Sigmoid colon (tissue), 7 donors: Measurements from ENCODE around the gene GTF3C5. TPM values are rescaled to one million over a fixed set of nuclear protein-coding genes. Genes with fewer than 3 reads are reported as not detected.

ENCODE experiments used
- DNase-seq: peaks from one replicate; pipeline ENCODE4 v3.0.0-alpha.2; 2019
- H3K27ac ChIP-seq, 4 donors: fragments of 200-600 bp; sonication (generic); one replicate each; pipeline ENCODE4 v1.5.1; 2016 to 2019; ENCODE audit warnings: mild to moderate bottlenecking in 1 of 4
- H3K27me3 ChIP-seq, 3 donors: fragments of 200-600 bp; sonication (generic); one replicate each; pipeline ENCODE4 v1.5.1; 2019; ENCODE audit warnings: mild to moderate bottlenecking in 1 of 3
- H3K36me3 ChIP-seq, 4 donors: fragments of 200-600 bp; sonication (generic); one replicate each; pipeline ENCODE4 v1.5.1; 2016 to 2019
- H3K4me1 ChIP-seq, 4 donors: fragments of 200-600 bp; sonication (generic); one replicate each; pipeline ENCODE4 v1.5.1; 2017 to 2019
- H3K4me3 ChIP-seq, 4 donors: fragments of 200-600 bp; sonication (generic); one replicate each; pipeline ENCODE4 v1.5.1; 2017 to 2019; ENCODE audit warnings: mild to moderate bottlenecking in 2 of 4, moderate library complexity in 1 of 4
- H3K9me3 ChIP-seq, 4 donors: fragments of 200-600 bp in 3 of 4; sonication (generic) in 3 of 4; one replicate each; pipeline versions ENCODE4 v1.5.1 to v1.6.1; 2013 to 2019
- CTCF ChIP-seq, 4 experiments: fragments of 450-650 bp in 3 of 4; fragments of 200-600 bp in 1 of 4; IDR thresholded peaks; one replicate each; pipeline ENCODE4 v1.5.1; 2016 to 2019; ENCODE audit warnings: antibody characterized with exemption in 4 of 4, mild to moderate bottlenecking in 3 of 4, moderate library complexity in 2 of 4
- EP300 ChIP-seq, 4 donors: sonication (generic); formaldehyde crosslinking; IDR thresholded peaks; one replicate each; pipeline ENCODE4 v1.6.1; 2017; ENCODE audit warnings: antibody characterized with exemption in 4 of 4
- POLR2A ChIP-seq, 2 donors: fragments of 450-650 bp; IDR thresholded peaks; one replicate each; pipeline ENCODE4 v1.6.1; 2016; ENCODE audit warnings: antibody characterized with exemption in 2 of 2, mild to moderate bottlenecking in 2 of 2, moderate library complexity in 2 of 2
- POLR2AphosphoS5 ChIP-seq, 4 donors: sonication (generic); formaldehyde crosslinking; IDR thresholded peaks; one replicate each; pipeline ENCODE4 v1.6.1; 2017; ENCODE audit warnings: antibody characterized with exemption in 4 of 4
- WGBS, 2 donors: extraction: QIAGEN DNeasy Blood & Tissue Kit; methylation state at CpG; one replicate each; pipeline ENCODE4 v1.1.7; 2013; 5-methylcytosine and 5-hydroxymethylcytosine counted together
- intact Hi-C: fragments of 100-400 bp; cut with DNase I; formaldehyde crosslinking; loops from one replicate; pipeline ENCODE4 v1.15.1; 2023
- polyA plus RNA-seq, 3 donors: library from polyadenylated mRNA; stranded (reverse); fragments of 200-250 nt; gene quantifications; one replicate each; pipeline ENCODE4 v1.2.3, GENCODE V29; 2013
- total RNA-seq, 4 donors: library from RNA; depleted of rRNA; stranded (reverse); fragments of >200 nt; gene quantifications; one replicate each; pipeline ENCODE4 v1.1.0, GENCODE V29; 2016
- donor health status: healthy with polysubstance abuse.
- donor health status: Bipolar disorder and iron deficiency.
- donor health status: healthy.

The GTF3C5 gene
- total and polyA plus RNA-seq, 7 donors: 25.8 to 52.7 (median 47.1) TPM

GRCh38 chr9:132990781-132991180, 40.0 kb upstream of the GTF3C5 start:
- Histone ChIP-seq H3K4me1 (no peaks in the 10 kb centered on the region), H3K4me3 (no peak overlapping the region), H3K27ac (no peak overlapping the region), H3K9me3 (no peaks in the 10 kb centered on the region), H3K36me3 (no peaks in the 10 kb centered on the region), H3K27me3 (peaks cover 6 to 55% (median 39%) of the 10 kb centered on the region in 3 donors)
- WGBS, 2 donors: 66 to 88% methylated on average over 14 of the region's 14 CpGs
- intact Hi-C loops: no loop called here
- TF ChIP-seq CTCF (IDR thresholded peaks at IDR 0.05) (no peak), POLR2AphosphoS5 (IDR thresholded peaks at IDR 0.05) (no peak), EP300 (IDR thresholded peaks at IDR 0.05) (no peak), POLR2A (IDR thresholded peaks at IDR 0.05) (no peak)
- no peak for DNase-seq

GRCh38 chr9:132991351-132992300, 39.2 kb upstream of the GTF3C5 start:
- Histone ChIP-seq H3K36me3 (no peaks in the 10 kb centered on the region), H3K27me3 (peaks cover 6 to 49% (median 39%) of the 10 kb centered on the region in 3 donors), H3K4me1 (no peaks in the 10 kb centered on the region), H3K9me3 (no peaks in the 10 kb centered on the region), H3K4me3 (no peak overlapping the region), H3K27ac (no peak overlapping the region)
- DNase-seq: no peak
- TF ChIP-seq EP300 (IDR thresholded peaks at IDR 0.05) (no peak), POLR2A (IDR thresholded peaks at IDR 0.05) (no peak), POLR2AphosphoS5 (IDR thresholded peaks at IDR 0.05) (no peak), CTCF (IDR thresholded peaks at IDR 0.05) (no peak)
- intact Hi-C loops: no loop called here
- 42 to 80% methylated on average over 16 of the region's 16 CpGs for WGBS, 2 donors

GRCh38 chr9:132993511-132993939, 37.3 kb upstream of the GTF3C5 start:
- DNase-seq: no peak
- Histone ChIP-seq H3K9me3 (no peaks in the 10 kb centered on the region), H3K27me3 (peaks cover 6 to 56% (median 39%) of the 10 kb centered on the region in 3 donors), H3K4me1 (no peaks in the 10 kb centered on the region), H3K27ac (no peak overlapping the region), H3K4me3 (no peak overlapping the region), H3K36me3 (no peaks in the 10 kb centered on the region)
- WGBS, 2 donors: 20 to 63% methylated on average over 14 of the region's 14 CpGs
- TF ChIP-seq POLR2A (IDR thresholded peaks at IDR 0.05): no peak
- no peak for TF ChIP-seq POLR2AphosphoS5 (IDR thresholded peaks at IDR 0.05)
- no peak for TF ChIP-seq CTCF (IDR thresholded peaks at IDR 0.05)
- no peak for TF ChIP-seq EP300 (IDR thresholded peaks at IDR 0.05)
- intact Hi-C loops: no loop called here

- H3K27ac ChIP-seq: no peak overlapping the region
- no peaks in the 10 kb centered on the region for H3K36me3 ChIP-seq
- no peaks in the 10 kb centered on the region for H3K4me1 ChIP-seq
- TF ChIP-seq CTCF (IDR thresholded peaks at IDR 0.05): no peak
- TF ChIP-seq POLR2A (IDR thresholded peaks at IDR 0.05): no peak
- TF ChIP-seq POLR2AphosphoS5 (IDR thresholded peaks at IDR 0.05): no peak
- no peak for TF ChIP-seq EP300 (IDR thresholded peaks at IDR 0.05)
- DNase-seq: no peak
- no peak overlapping the region for H3K4me3 ChIP-seq
- no peaks in the 10 kb centered on the region for H3K9me3 ChIP-seq
- 8 to 16% methylated on average over 13 of the region's 13 CpGs for WGBS, 2 donors
- H3K27me3 ChIP-seq: peaks cover 6 to 62% (median 39%) of the 10 kb centered on the region in 3 donors
- intact Hi-C loops: no loop called here
Measured at GRCh38 chr9:132994410-132995120, 36.2 kb upstream of the GTF3C5 start.
